HG02642 (cell line): Measurements from ENCODE around the gene FNDC5.

Experiments used
- ATAC-seq: cut with Tn5 transposase; IDR thresholded peaks from one replicate; pipeline ENCODE4 v1.9.1; 2021; ENCODE audit warnings: mild to moderate bottlenecking; ENCODE audit not compliant: unreplicated experiment, poor library complexity

The FNDC5 gene

DNA sequence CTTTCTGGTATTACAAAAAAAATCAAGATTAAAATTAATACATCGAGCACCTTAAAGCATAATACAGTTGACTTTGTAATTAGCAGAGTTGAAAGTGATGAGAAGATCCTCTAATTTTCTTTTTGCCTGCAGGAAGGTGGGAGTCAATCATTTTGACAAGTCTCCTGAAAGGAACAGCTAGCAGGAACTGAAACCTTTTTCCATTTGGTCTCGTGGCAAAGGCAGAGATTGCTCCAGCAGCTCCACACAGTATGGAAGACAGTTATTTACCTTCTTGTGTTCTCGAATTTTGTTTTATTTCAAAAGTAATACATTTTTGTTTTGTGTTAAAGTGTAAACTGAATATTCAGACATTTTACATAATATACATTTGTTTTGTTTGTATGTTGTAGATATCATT, 45.5 kb downstream of the FNDC5 start:
- ATAC-seq = no peak

DNA sequence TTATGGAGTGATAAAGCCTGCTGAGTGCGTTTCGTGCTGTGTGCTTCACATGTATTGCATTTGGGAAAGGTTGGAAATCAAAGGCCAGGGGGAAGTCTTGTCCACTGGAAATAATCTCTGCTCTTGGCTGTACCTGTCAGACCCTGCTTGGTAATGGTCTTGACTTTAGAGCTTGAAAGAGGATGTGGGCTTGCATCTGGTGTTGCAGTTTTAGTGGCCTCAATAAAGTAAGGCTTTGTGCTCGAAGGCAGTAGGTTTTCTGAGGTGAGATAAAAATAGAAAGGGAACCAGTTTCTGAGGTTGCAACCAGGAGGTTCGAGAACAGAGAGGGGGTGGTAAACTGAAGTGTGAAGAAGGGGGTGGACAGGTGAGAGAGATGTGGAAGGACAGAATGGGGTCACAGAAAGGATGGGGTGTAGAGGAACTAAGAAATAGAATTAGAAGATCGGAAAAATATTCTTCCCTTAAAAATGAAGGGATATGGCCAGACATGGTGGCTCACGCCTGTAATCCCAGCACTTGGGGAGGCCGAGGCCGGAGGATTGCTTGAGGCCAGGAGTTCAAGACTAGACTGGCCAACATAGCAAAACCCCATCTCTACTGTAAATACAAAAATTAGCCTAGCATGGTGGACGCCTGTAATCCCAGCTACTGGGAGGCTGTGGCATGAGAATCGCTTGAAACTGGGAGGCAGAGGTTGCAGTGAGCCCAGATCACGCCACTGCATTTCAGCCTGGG, 51.7 kb downstream of the FNDC5 start:
- ATAC-seq = peak; percentile 22

DNA sequence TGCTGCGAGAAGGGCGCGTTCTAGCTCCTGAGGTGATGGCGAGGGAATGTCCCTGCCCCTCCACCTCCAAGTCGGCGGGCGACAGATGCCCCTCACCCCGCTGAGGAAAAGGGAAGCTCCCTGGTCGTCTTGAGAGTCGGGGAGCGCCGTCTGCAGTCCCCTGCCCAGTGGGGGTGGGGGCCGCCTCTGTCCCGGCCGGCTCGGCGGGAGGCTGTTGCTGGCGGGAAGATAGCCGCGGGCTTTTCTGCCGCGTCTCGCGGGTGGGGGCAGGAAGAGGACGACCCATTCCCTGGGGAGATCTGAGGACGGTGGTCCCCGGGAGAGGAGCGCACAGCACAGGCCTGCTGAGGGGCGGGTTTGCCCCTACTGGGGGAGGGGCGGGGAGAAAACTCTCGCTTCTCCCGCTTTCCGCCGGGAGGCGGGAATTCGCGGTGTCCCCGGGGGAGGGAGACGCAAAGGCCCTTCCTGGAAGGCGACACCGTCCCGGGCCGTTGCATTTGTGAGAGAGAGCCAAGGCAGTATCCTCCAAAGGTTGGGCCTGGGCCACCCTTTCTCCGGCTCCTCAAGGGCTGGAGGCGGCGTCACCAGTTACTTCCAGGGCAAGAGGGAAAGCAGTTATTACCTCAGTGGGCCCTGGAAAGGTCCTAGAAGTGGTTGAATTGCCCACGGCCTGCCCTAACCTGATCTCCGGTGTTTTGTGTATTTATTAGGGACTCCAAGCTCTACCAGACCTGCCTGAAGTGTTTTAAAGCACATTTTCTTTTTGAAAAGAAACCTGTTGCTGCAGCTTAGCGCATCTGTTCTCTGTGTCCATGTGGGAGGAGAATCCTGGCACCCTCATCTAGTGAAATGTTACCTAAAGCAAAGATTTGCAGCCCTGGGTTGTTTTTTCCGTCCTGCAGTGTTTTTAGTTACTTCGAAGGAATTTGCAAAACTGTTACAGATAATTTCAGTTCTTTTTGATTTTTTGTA, 52.6 kb downstream of the FNDC5 start:
- peak; percentile 21 for ATAC-seq

DNA sequence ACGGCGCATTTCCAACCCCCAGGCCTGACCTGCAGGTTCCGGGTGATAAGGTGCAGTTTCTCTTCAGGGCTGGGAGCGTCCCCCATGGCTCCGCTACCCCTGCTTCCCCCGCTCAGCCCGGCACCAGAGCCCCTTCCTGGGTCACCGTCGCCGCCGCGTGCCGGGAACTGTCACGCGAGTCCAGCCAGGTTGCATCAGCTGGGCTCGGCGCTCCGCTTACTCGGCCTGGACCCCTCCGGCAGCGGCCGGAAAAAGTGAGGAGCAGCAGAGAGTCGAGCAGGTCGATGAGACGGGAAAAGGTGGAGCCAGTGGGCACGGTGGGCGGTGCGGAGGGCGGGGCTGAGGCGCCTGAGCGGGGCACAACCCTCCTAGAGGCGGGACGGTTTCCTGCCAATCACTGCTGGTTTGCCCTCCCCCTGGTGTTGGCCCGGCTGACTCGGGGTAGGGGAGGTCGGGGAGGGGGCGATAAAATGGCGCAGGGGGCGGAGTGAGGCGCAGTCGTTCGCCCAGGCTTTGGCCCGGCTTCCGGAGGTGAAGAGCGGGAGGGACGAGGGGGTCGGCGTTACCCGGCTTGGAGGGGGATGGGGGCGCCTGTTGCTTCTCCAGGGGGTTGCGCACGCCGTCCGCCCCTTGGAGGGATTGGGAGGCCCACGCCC, 53.4 kb downstream of the FNDC5 start, which contains the start of the genes S100PBP and YARS1:
Gene S100PBP (plus strand): TSS at position 495 of the 656 bp plus-strand sequence. CDS start 8,447 bp downstream, outside the sequence.
Gene YARS1 (minus strand): TSS at position 200 of the 656 bp plus-strand sequence. CDS start 114 bp downstream, at position 86.
- peak; percentile 88 for ATAC-seq

DNA sequence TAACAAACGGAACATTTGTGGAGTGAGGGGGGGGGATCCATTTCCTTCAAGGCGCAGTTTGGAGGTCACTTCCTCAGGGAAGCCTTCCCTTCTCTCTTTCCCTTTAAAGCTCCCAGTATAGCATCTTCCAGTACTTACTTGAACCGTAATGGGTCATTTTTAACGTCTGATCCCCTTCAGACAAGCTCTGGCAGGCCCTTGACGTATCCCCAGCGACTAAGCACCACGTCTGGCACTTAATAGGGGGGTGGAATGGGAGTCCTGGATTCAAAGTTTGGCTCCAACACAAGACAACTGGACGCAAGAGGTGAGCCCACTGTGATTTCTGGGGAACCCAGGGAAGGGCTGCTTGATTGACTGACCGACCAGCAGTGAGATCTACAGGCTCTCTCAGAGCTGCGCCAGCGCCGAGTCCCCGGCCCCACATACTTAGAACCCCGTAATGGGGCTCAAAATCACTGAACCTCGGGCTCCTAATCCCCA, 54.0 kb downstream of the FNDC5 start:
- ATAC-seq = peak; percentile 14

DNA sequence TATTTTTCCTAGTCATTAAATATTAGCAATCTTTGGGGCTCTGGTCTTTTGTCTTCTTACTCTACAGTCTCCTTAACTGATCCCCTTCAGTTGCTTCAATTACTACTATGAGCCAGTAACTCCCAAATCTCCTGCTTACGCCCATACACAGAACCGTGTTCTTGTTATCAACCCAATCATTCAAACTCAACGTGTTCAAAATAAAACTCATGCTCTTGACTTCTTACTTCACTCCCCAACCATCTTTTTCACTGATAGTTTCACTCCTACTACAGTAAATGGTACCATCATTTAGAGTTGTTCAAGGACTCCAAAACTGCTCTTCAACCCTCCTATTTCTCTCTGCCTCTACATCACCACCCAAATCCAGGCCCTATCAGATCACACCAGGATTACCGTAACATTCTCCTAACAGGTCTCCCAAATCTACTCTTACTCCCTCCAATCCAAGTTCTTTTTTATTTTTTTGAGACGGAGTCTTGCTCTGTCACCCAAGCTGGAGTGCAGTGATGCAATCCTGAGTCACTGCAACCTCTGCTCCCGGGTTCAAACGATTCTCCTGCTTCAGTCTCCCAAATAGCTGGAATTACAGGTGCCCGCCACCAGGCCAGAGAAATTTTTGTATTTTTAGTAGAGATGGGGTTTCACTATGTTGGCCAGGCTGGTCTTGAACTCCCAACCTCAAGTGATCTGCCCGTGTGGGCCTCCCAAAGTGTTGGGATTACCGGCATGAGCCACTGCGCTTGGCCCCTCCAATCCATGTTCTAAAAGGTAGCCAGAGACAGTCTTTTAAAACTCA, 56.6 kb downstream of the FNDC5 start:
- ATAC-seq = no peak
